Measurements from ENCODE around the gene OR10D3.

GRCh38 chr11:124193221-124194010 lies 10.3 kb downstream of the OR10D3 start:
- TF ChIP-seq POLR2AphosphoS5 (IDR thresholded peaks at IDR 0.05; ENCODE audit: borderline replicate concordance, low read depth, low read length), result no peak
- TF ChIP-seq FOXP2 (optimal IDR thresholded peaks at IDR 0.05; ENCODE audit: control extremely low read depth, extremely low read length, insufficient read depth), result no peak

All from SK-N-MC (cell line).